Ovary (tissue), 3 donors: ENCODE data around the gene RXRG.

ENCODE experiments used
- EP300 ChIP-seq: sonication (generic); formaldehyde crosslinking; IDR thresholded peaks from one replicate; pipeline ENCODE4 v1.6.1; 2017; ENCODE audit warnings: antibody characterized with exemption
- POLR2A ChIP-seq: fragments of 450-650 bp; IDR thresholded peaks from one replicate; pipeline ENCODE4 v1.6.1; 2017; ENCODE audit warnings: antibody characterized with exemption, mild to moderate bottlenecking, moderate library complexity
- TF ChIP-seq, protein P1 (sequence below), 3 donors: fragments of 450-650 bp in 2 of 3; fragments of 200-600 bp in 1 of 3; IDR thresholded peaks; one replicate each; pipeline versions ENCODE4 v1.5.1 to v1.8.0; 2016 to 2022; ENCODE audit warnings: antibody characterized with exemption in 3 of 3, mild to moderate bottlenecking in 1 of 3
- donor health status: DM: no; HTN: no; CAD: no.

DNA sequence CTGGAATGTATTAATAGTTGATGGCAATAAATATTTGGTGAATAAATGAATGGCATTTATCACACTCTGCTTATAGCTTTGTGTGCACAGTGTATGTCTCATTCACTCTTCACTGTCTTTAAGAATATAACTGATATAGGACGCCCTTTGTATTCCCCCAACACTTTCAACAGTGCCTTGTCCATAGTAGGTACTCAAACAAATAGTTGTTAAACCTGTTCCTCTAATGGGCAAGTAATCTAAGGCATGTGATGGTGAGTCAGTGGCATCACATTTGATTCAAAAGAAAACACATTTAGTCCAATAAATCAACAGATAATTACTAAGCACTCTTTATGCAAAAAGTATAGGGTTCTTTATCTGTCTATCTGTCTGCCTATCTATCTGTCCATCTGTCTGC is 11.2 kb upstream of the RXRG start:
- TF ChIP-seq, protein P1, sequence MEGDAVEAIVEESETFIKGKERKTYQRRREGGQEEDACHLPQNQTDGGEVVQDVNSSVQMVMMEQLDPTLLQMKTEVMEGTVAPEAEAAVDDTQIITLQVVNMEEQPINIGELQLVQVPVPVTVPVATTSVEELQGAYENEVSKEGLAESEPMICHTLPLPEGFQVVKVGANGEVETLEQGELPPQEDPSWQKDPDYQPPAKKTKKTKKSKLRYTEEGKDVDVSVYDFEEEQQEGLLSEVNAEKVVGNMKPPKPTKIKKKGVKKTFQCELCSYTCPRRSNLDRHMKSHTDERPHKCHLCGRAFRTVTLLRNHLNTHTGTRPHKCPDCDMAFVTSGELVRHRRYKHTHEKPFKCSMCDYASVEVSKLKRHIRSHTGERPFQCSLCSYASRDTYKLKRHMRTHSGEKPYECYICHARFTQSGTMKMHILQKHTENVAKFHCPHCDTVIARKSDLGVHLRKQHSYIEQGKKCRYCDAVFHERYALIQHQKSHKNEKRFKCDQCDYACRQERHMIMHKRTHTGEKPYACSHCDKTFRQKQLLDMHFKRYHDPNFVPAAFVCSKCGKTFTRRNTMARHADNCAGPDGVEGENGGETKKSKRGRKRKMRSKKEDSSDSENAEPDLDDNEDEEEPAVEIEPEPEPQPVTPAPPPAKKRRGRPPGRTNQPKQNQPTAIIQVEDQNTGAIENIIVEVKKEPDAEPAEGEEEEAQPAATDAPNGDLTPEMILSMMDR (IDR thresholded peaks at IDR 0.05) = no peak
- TF ChIP-seq POLR2A = no peak
- TF ChIP-seq EP300 = no peak
